Measurements from ENCODE around the gene GSN. TPM values are rescaled to one million over a fixed set of nuclear protein-coding genes. Genes with fewer than 3 reads are reported as not detected.
A peak's percentile ranks its signal among the peaks of the same experiment; 100 is the strongest.

GSN gene
- total RNA-seq, 1 experiment from 2014 or later: 68.3 TPM

DNA sequence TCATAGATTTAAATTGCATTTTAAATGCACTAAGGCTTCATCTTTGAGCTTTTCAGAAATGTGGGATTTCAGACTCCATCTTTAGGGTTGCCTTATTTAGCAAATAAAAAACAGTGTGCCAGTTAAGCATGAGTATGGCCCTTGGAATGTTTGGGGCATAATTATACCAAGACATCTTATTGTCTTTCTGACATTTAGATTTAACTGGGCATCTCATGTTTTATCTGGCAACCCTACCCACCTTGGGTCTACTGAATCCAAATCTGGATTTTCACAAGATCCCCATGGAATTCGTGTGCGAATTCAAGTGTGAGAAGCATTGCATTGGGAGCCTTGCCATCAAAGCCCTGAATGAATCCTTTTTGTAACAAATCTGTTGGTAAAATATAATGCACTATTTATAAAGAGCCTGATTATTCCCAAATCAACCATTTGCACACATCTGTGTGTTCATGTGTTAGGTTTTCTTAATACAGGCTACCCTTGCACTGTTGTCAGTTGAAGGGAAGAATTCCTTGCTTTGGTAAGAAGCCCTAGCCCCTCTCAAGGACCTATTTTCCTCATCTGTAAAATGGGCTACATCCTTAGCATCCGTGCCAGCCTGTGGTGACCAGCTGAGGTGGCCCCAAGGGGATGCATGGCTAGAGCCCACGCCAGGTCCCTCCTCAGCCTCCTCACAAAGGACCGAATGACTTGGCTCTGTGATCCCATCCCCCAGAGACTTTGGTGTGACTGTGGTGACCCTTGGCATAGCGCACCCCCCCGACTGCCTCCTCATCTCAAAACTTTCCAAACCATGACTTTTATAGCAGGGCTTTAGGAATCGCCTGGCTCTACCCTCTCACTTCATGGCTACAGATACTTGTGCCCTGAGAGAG, 8.1 kb downstream of the GSN start:
- TF ChIP-seq, protein P1, sequence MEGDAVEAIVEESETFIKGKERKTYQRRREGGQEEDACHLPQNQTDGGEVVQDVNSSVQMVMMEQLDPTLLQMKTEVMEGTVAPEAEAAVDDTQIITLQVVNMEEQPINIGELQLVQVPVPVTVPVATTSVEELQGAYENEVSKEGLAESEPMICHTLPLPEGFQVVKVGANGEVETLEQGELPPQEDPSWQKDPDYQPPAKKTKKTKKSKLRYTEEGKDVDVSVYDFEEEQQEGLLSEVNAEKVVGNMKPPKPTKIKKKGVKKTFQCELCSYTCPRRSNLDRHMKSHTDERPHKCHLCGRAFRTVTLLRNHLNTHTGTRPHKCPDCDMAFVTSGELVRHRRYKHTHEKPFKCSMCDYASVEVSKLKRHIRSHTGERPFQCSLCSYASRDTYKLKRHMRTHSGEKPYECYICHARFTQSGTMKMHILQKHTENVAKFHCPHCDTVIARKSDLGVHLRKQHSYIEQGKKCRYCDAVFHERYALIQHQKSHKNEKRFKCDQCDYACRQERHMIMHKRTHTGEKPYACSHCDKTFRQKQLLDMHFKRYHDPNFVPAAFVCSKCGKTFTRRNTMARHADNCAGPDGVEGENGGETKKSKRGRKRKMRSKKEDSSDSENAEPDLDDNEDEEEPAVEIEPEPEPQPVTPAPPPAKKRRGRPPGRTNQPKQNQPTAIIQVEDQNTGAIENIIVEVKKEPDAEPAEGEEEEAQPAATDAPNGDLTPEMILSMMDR (IDR thresholded peaks at IDR 0.05; ENCODE audit: unreplicated experiment): no peak
- intact Hi-C loops (cut with micrococcal nuclease; ENCODE audit: unreplicated experiment): no loop called here
- Mint-ChIP-seq H3K27me3 (ENCODE audit: unreplicated experiment) (no peaks in the 10 kb centered on the region), H3K4me3 (ENCODE audit: low read depth, unreplicated experiment) (no peak overlapping the region), H3K27ac (ENCODE audit: unreplicated experiment) (no peak overlapping the region), H3K4me1 (ENCODE audit: low read depth, unreplicated experiment) (peaks cover 47% of the 10 kb centered on the region), H3K36me3 (ENCODE audit: insufficient read depth, unreplicated experiment) (peaks cover 8% of the 10 kb centered on the region), H3K9me3 (ENCODE audit: low read depth, unreplicated experiment) (no peaks in the 10 kb centered on the region)
- BruUV-seq (replicated peaks): no TSS peak
- DNase-seq: no peak
- CTCF ChIA-PET: no interaction called here

DNA sequence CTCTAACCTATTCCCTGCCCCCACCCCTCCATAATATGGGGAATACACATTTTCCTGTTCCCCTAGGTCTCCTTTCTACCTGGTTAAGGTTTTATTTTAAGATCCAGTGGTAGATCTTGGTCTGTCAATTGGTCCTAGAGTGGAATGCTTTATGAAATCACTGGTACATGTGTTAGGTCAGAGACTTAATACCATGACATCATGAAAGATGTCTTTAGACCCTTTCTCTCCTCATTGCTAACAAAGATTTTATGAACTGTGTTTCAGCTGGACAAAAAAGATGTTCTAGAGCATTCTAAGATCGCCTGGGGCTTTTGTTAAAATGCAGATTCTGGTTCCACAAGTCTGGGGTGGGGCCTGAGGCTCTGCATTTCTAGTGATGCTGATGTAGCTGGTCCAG, 9.1 kb downstream of the GSN start:
- peaks cover 18% of the 10 kb centered on the region for H3K36me3 Mint-ChIP-seq (ENCODE audit: insufficient read depth, unreplicated experiment)
- intact Hi-C loops (cut with micrococcal nuclease; ENCODE audit: unreplicated experiment): no loop called here
- BruUV-seq (replicated peaks): no TSS peak
- DNase-seq: no peak
- no peaks in the 10 kb centered on the region for H3K9me3 Mint-ChIP-seq (ENCODE audit: low read depth, unreplicated experiment)
- H3K4me1 Mint-ChIP-seq (ENCODE audit: low read depth, unreplicated experiment): peaks cover 57% of the 10 kb centered on the region
- no peak overlapping the region for H3K4me3 Mint-ChIP-seq (ENCODE audit: low read depth, unreplicated experiment)
- TF ChIP-seq, protein P1 (IDR thresholded peaks at IDR 0.05; ENCODE audit: unreplicated experiment): no peak
- no peaks in the 10 kb centered on the region for H3K27me3 Mint-ChIP-seq (ENCODE audit: unreplicated experiment)
- no peak overlapping the region for H3K27ac Mint-ChIP-seq (ENCODE audit: unreplicated experiment)
- CTCF ChIA-PET: interaction anchor here (2.3 kb wide), 1 partner anchor 10 kb away, joined by 16 read pairs; no protein-coding TSS in a partner anchor

DNA sequence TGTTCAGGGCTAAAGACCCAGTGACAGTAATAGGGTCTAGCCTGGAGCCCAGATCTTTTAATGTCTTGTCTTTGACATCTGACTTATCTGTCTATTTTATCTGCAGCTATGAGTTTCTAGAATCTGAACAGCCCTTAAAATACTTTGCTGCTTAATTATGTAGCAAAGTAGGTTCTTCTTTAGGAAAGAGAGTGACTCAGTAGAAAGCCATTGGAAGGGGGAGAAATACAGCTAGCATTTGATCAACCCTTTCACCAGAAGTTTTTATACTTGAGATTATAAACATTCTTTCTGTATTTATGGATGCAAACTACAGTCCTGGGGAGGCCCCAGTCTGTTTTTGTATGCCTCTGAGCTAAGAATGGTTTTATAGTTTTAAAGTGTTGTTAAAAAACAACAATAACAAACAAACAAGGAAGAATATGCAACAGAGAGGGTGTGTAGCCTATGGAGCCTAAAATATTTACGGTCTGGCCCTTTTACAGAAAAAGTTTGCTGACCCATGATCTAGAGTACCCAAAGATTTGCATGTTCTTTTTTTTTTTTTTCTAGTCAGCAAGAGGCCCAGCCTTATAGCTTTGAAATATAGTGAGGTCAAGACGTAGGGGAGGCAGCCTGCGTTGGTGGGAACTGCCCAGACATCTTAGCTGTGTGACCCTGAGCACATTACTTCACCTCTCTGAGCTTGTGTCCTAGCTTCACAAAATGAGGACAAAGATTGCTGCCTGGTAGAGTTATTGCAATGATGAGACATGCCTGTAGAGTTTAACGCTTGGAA, 9.7 kb downstream of the GSN start:
- Mint-ChIP-seq H3K4me1 (ENCODE audit: low read depth, unreplicated experiment) (peaks cover 64% of the 10 kb centered on the region), H3K27me3 (ENCODE audit: unreplicated experiment) (no peaks in the 10 kb centered on the region), H3K4me3 (ENCODE audit: low read depth, unreplicated experiment) (no peak overlapping the region), H3K36me3 (ENCODE audit: insufficient read depth, unreplicated experiment) (peaks cover 21% of the 10 kb centered on the region), H3K9me3 (ENCODE audit: low read depth, unreplicated experiment) (no peaks in the 10 kb centered on the region), H3K27ac (ENCODE audit: unreplicated experiment) (no peak overlapping the region)
- DNase-seq: no peak
- no TSS peak for BruUV-seq (replicated peaks)
- intact Hi-C loops (cut with micrococcal nuclease; ENCODE audit: unreplicated experiment): no loop called here
- CTCF ChIA-PET: interaction anchor here (0.6 to 2.3 kb wide), 8 partner anchors 9 to 649 kb away, joined by 3 to 16 read pairs (median 4); partner anchors contain the start of gene GSN
- TF ChIP-seq, protein P1 (IDR thresholded peaks at IDR 0.05; ENCODE audit: unreplicated experiment): no peak

DNA sequence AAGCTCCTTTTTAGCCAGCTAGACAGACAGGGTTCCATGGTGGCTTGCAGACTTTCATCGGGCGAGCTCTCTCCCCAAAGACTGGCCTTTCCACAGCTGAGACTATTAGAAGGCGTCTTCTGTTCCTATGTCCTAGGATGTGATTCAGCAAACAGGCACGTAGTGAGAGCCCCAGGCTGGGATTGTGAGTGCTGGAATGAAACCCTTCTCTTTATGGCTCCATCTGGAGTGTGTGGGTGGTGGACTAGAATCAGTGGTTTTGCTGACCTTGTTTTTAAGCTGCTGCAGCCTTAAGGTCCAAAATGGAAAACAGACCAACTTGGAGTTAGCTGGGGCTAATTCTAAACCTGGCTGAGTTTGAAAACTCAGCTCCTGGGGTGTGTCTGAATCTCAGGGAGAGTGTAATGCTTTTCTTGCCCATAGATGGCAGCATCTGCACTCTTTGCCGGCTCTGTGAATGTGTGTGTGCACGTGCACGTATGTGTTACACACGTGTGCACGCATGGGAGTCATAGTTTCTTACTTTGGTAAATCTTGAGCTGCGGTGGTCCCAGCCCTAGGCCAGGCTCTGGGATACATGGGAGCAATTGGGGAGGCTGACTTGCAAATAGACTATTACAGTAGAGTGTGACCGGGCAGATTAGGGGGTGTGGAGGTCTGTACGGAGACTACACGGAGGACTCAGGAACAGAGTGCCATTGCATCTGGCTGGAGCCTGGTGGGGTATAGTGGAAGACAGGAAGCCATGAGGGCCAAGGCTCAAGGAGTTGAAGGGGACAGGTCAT, 10.7 kb downstream of the GSN start:
- no peak overlapping the region for H3K4me3 Mint-ChIP-seq (ENCODE audit: low read depth, unreplicated experiment)
- TF ChIP-seq, protein P1 (IDR thresholded peaks at IDR 0.05; ENCODE audit: unreplicated experiment): peak; percentile 80
- H3K9me3 Mint-ChIP-seq (ENCODE audit: low read depth, unreplicated experiment): no peaks in the 10 kb centered on the region
- H3K36me3 Mint-ChIP-seq (ENCODE audit: insufficient read depth, unreplicated experiment): peaks cover 25% of the 10 kb centered on the region
- CTCF ChIA-PET: interaction anchor here (0.9 to 2.3 kb wide), 8 partner anchors 9 to 97 kb away, joined by 3 to 16 read pairs (median 4); partner anchors contain the start of gene GSN
- H3K4me1 Mint-ChIP-seq (ENCODE audit: low read depth, unreplicated experiment): peaks cover 73% of the 10 kb centered on the region
- no TSS peak for BruUV-seq (replicated peaks)
- peak overlapping the region; percentile 16 for H3K27ac Mint-ChIP-seq (ENCODE audit: unreplicated experiment)
- H3K27me3 Mint-ChIP-seq (ENCODE audit: unreplicated experiment): no peaks in the 10 kb centered on the region
- peak; percentile 52 for DNase-seq
- intact Hi-C loops (cut with micrococcal nuclease; ENCODE audit: unreplicated experiment): no loop called here
